Suppressor macrophage treated with lipopolysaccharide for 1 hour (primary cell): ENCODE data around the gene VSTM2B.
A peak's percentile ranks its signal among the peaks of the same experiment; 100 is the strongest.
"Not testable (repeated sequence)": the region's sequence is repeated elsewhere in the genome, so short reads cannot be mapped to it uniquely, and the experiment has no call there.

Experiments
- DNase-seq, 3 donors: peaks; one replicate each; pipeline ENCODE4 v3.0.0-alpha.2; 2020 to 2022

The VSTM2B gene

GRCh38 chr19:29525901-29526729 is at the start of gene VSTM2B:
Gene VSTM2B, plus strand, starts transcription at chr19:29525994. Its CDS starts 590 bp downstream, at chr19:29526584.
- no peak for DNase-seq

DNA sequence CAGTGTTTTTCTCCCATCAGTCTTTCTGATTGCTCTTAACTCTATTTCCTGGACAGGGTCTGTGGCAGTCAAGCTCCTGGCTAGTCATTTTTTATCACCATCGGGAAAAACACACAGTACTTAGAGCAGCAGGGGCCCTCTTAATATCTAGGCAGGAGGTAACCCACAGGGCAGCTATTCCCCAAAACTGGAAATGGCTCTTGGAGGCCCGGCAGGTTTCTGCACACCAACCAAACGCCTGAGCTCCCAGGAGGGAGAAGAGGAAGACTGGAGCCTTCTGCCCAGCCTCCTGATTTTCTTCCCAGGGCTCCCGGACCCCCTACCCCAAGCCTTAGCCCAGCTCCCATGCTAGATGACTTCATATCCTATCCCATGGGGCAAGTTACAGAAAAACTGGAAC is 49.3 kb upstream of the VSTM2B start:
- no peak for DNase-seq

DNA sequence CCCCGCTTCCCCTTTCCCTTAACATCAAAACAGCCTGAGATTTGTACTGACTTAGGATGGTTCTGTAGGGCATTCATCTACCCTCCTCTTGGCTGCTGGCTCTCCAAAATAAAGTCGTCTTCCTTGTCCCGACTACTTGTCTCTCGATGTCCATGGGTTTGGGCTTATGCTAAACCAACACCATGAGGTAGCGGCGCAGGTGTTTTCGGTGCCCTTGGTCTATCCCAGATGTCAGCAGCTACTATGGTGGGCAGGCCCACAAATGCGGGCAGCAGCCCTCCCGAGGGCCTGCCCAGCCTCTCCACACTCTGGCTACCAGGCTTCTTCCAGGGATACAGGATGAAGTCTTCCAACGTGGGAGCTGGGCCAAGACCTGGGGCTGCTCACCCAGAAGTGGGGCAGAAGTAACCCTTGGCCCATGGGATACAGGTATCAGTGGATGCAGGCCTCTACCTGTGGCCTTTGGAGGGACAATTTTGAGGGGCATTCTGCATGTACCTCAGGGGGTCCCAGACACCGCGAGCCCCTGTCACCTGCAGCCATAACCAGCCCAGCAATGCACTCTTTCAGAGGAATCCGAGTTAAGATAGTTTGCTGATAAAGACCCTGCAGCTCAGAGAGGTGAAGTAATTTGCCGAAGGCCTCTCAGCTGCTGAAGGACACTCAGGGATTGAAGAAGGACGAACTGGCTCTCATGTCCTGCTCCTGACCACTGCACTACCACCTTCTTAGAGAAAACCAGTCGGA is 47.8 kb upstream of the VSTM2B start:
- no peak for DNase-seq

DNA sequence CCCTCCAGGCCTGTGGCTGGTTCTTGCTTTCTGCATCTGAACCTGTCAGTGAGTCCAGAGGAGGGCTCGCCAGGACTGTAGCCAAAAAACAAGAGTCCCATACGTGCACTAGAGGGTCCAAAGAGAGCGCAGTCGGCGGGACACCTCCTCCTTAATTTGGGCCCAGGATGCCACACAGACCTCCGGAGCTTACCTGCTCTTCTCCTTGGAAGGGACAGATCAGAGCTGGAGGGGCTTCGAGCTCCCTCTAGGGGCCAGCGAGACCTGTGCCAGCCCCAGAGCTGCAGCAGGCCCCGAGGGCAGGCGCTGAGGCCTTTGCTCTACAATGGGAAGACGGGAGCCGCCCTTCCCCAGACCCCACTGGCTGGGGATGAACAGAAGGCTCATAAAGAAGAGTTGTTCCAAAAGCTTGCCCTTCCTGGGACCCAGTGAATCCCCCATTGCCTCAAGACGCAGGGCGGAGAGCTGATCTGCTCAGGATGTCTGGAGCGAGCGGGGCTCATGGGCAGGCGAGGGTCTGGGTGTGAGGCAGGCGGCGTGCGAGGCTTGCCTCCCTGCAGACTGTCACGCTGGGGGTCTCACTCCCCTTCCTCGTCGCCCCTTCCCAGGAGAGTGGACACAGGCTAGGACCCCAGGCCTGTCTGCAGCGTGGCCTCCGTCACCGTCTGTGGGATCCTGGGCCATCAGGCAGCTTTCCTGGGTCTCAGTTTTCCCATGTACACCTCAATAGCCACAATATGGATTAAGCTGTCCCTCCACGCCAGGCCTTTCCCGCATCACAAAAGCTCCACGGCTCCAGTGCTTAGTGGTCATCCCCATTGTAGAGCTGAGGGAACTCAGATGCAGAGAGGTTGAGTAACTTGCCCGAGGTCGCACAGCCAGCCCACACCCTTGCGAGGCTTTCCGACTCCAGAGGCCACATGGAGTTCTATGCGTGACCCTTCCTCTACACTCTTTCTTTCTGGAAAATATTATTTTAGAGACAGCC is 46.9 kb upstream of the VSTM2B start:
- peak in 2 of 3 donors; percentile 1 to 4 for DNase-seq

- no peak for DNase-seq
Observed at GRCh38 chr19:29479941-29480340, 45.9 kb upstream of the VSTM2B start.

GRCh38 chr19:29480507-29480906 is 45.3 kb upstream of the VSTM2B start:
- DNase-seq: no peak

DNA sequence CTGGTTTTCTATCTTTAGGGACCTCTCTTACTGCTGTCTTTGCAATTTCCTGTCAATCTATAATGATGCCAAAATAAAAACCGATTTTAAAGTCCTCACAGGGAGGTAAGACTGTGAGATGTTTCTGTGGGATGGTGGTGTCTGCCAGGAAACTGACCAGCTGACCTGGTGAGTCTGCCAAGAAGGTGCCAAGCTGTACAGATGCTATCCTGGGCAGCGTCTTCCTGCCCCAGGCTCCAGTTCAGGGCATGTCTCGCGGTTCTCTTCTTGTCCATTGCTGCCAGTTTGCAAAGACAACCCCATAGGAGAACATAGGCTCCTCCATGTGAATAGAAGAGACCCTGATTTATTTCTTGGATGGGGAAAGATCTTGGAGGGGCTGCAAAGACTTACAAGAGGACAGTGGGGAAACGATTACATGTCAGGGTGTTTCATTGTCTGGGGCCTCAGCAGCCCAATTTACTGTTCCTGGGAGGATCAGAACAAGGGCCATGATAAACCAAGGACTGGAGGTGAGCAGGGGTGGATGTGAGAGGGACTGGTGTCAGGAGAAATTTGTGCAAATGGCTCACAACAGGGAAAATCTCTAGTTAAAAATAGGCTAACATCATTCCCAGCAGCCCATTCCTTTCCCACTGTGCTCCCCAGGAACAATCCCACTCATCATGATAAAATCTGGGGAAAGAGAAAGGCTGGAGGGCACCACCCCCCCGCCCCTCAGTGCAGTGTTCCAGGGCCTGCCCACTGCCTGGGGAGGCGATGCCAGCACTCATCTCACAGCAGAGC is 42.7 kb upstream of the VSTM2B start:
- DNase-seq: no peak

- no peak for DNase-seq
Observed at GRCh38 chr19:29483641-29483920, 42.2 kb upstream of the VSTM2B start.

DNA sequence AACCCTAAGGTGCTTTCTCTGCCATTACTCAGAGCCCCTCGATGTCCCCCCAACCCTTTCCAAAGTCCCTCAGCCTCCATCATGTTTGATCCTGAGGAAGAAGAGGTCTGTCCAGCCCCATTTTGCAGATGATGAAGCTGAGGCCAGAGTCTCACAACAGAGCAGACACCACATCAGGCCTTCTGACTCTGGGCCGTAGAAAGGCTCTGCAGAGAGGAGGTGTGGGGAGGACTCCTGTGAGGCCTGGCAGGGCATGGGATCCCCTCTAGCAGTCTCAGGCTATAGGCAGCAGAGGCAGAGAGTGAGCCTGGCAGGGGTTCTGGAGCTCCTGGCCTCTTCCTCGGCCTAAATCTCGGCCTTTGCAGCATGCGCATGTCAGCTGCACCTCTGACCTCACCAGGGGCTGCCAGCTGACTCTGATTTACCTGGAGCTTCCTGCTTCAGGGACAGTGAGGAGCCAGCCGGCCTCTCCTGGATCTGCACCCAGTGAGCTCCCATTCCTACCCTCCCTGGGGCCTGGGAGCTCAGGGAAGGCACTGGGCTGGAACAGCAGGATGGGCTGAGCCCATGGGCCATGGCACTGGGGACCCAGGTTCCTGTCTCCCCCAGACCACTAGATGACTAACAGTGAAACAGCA is 41.7 kb upstream of the VSTM2B start:
- no peak for DNase-seq

DNA sequence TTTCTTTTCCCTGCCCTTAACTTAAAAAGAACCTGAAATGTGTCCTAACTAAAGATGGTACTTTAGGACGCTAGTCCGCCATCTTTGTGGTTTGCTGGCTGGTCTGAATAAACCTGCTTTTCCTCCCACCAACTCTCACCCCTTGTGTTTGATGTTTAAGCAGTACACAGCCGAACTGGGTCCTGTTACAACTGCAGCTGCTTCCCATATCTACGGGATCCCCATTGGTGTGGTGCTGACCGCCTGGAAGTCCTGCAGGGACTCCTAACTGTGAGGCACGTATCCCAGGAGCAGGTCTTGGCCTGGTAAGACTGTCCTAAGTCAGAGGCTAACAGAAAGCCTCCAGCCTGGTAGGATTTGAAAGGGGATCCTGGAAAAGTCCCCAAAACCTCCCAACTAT is 40.9 kb upstream of the VSTM2B start:
- DNase-seq: no peak

DNA sequence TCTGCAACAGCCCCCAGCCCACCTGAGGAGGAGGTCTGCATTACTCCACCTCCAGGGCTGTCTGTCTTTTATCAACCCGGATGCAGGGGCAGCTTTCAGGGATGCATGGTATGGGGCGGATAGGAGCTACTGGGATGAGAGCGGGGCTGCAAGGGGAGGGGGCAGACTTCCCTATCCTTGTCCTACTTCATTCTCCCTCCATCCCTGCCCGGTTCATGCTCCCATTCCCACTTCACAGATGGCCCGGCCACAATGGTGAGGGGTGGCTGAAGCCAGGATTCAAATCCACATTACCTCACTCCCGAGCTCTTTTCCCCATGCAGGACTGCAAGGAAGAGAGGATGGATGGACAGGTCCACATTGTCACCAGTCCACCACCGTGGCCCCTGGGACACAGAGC is 40.5 kb upstream of the VSTM2B start:
- DNase-seq: no peak

- not testable (repeated sequence) for DNase-seq
Observed at GRCh38 chr19:29486961-29487360, 38.8 kb upstream of the VSTM2B start.

GRCh38 chr19:29487432-29487831 is 38.4 kb upstream of the VSTM2B start:
- no peak for DNase-seq

DNA sequence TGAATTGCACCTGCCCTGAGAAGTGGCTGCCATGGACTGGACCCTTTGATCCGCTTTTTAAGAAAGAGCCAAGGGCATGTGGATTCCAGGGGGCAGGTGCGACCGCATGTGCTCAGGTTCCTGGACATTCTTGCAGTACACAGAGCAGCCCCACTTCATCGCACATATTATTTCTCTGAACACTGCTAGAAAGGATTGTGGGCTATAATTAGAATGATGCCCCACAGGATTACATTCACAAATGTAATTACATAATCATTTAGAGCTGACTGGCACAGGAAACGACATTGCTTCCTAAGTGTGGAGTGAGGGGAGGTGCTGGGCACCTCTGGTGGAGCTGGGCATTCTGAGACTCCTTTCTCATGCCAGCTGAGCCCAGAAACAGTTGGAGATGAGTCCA is 37.5 kb upstream of the VSTM2B start:
- DNase-seq: no peak

GRCh38 chr19:29489172-29489951 is 36.4 kb upstream of the VSTM2B start:
- DNase-seq: no peak

- DNase-seq: no peak
Observed at GRCh38 chr19:29491491-29491890, 34.3 kb upstream of the VSTM2B start.

- DNase-seq: no peak
Observed at GRCh38 chr19:29491995-29492577, 33.7 kb upstream of the VSTM2B start.

- DNase-seq: no peak
Observed at GRCh38 chr19:29492769-29493168, 33.0 kb upstream of the VSTM2B start.

- no peak for DNase-seq
Observed at GRCh38 chr19:29495091-29495490, 30.7 kb upstream of the VSTM2B start.

DNA sequence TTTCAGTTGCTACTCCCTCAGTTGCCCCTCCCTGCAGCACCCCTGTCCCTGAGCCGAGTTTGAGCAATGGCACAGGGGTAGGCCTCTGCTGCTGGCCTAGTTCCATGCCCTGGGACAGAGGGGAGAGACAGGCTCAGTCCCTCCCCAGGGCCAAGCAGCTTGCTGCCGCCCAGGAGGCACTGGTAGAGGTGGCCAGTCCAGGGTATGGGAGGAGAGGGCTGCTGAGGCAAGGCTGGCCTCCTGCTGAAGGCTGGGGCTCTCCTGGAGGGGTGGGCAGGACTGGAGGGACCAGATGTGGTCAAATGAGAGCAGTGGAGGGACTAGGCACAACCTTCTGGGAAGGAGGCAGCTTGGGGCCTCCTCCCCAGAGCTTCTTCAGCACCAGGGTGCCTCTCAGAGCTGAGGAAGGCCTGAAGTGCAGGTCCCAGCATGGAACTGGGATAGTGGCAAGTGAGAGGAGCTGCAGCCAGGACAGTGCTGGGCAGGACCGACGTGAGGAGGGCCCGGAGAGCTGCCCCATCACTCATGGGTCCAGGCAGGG is 29.8 kb upstream of the VSTM2B start:
- no peak for DNase-seq
